NCI-H128 (cell line): ENCODE data around the gene TMEM115.

Source experiments
- DNase-seq: peaks from one replicate; lab custom pipeline; 2025; ENCODE audit not compliant: unreplicated experiment; lab: John Stamatoyannopoulos, UW

The TMEM115 gene

GRCh38 chr3:50378757-50379156, 19.4 kb upstream of the TMEM115 start:
- DNase-seq: no peak

- DNase-seq: no peak
Observed at GRCh38 chr3:50378024-50378423, 18.7 kb upstream of the TMEM115 start.

GRCh38 chr3:50375258-50375931, 16.1 kb upstream of the TMEM115 start:
- no peak for DNase-seq

- no peak for DNase-seq
Observed at GRCh38 chr3:50374363-50375257, 15.3 kb upstream of the TMEM115 start.

GRCh38 chr3:50373146-50374051, 14.1 kb upstream of the TMEM115 start:
- DNase-seq: no peak

- DNase-seq: no peak
Observed at GRCh38 chr3:50372349-50372748, 13.0 kb upstream of the TMEM115 start.

GRCh38 chr3:50371133-50371685, 11.9 kb upstream of the TMEM115 start:
- DNase-seq: no peak

- DNase-seq: no peak
Observed at GRCh38 chr3:50370594-50370993, 11.3 kb upstream of the TMEM115 start.

GRCh38 chr3:50369012-50369670, 9.8 kb upstream of the TMEM115 start:
- DNase-seq: no peak

GRCh38 chr3:50365842-50366220, 6.5 kb upstream of the TMEM115 start:
- DNase-seq: no peak

- DNase-seq: peak; percentile 59
Observed at GRCh38 chr3:50365080-50365841, 5.9 kb upstream of the TMEM115 start.

- no peak for DNase-seq
Observed at GRCh38 chr3:50364573-50365079, 5.3 kb upstream of the TMEM115 start.

GRCh38 chr3:50359760-50360110, 414 bp upstream of the TMEM115 start:
- DNase-seq: no peak

GRCh38 chr3:50358355-50358910, 888 bp downstream of the TMEM115 start:
- DNase-seq: no peak

- no peak for DNase-seq
Observed at GRCh38 chr3:50357481-50357880, 1.8 kb downstream of the TMEM115 start.

- DNase-seq: no peak
Observed at GRCh38 chr3:50356553-50356952, 2.8 kb downstream of the TMEM115 start.

GRCh38 chr3:50355829-50356552, 3.3 kb downstream of the TMEM115 start:
- DNase-seq: no peak

GRCh38 chr3:50354850-50355249, 4.5 kb downstream of the TMEM115 start:
- DNase-seq: no peak
